Activated T-cell treated with anti-CD3 and anti-CD28 coated beads for 1 hour (primary cell): ENCODE data around the gene ASRGL1.

Source experiments
- DNase-seq: peaks from one replicate; pipeline ENCODE4 v3.0.0-alpha.2; 2020; ENCODE audit warnings: low read depth

The ASRGL1 gene

DNA sequence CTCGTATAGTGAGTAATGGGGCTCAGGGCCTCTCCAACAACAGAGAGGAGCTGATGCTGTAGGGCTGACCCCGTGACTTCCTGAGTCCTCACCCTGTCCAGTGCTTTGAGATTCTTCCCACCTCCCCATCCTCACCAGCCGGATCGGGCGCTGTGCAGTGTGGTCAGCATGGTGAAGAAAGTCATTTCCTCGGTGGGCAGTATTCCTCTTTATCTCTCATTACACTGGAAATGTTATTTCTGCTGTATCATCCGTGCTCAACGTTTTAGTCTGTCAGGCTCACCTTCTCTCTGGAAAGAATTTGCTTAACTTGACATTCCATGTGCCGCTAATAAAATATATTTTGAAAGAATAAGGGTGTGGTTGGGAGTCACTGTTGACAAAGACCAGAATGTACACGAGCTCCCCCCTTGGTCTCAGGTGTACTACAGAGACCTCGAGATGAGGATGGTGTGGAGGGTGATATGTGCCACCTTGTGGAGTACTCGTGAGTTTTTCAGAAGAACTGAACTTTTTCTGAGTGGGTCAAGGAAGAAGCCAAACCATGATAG, 55.9 kb downstream of the ASRGL1 start:
- no peak for DNase-seq

DNA sequence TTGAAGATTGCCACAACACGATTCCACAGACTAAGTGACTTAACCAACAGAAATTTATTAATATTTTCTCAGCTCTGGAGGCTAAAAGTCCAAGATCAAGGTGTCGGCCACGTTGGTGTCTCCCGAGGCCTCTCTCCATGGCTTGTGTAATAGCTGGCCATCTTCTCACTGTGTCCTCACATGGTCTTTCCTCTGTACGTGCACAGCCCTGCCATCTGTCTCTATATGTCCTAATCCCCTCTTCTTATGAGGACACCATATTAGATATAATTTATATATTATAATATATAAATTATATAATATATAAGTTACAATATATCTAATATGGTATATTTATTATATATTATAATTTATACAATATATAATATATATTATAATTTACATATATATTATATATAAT, 56.5 kb downstream of the ASRGL1 start:
- no peak for DNase-seq

DNA sequence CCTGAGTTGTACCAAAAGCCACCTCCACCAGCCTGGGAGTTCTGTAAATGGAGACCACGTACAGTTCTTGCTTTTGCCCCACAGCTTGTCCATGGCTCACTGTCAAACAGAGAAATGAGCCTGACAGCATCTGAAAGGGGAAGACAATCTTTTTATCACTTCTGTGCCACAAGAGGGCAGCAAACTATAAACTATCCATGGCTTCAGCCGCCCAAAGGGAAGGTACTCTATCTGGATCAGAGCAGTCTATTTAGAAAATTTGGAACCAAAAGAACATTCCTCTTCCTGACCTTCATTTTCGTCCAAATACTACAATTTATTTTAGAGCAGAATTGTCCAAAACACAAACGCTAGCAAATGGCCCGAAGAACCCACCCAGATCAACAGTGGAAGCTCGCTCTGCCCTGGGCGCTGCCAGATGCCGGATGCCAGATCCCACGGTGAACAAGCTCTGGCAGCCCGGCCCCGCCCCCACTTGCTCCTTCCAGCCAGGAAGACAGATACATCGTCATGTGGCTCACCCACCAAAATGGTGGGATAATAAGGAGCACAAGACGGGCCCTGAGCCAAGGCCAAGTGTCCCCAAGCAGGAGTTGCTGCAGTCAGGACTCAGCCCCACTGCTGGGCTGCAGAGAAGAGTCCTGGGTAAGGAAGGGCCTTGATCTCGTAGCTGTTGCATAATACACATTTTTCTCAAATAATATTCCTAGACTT, 57.7 kb downstream of the ASRGL1 start:
- peak; percentile 24 for DNase-seq

DNA sequence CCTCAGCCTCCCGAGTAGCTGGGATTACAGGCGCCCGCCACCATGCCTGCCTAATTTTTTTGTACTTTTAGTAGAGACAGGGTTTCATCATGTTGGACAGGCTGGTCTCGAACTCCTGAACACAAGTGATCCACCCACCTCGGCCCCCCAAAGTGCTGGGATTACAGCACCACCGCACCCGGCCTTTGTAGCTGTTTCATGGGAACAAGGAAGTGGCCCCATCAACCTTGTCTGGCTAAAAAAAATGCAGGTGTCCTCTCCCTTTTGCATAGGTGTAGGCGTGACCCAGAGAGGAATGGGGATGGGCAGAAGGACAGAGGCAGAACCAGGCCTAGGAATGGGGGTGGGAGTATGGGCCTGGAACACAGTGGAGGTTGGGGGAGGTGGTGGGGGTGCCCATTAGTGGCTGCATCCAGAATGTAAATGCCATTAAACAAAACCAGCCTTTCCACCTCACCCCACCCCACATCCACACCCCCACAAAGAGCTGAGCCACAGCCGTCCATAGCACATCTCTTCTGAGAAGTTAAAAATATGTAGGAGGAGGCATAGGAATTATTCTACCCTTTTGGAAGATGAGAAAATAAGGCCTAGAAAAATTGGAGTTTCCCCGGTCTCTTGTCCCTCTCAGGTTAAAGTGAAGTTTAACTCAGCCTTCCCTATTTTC, 58.8 kb downstream of the ASRGL1 start:
- no peak for DNase-seq

DNA sequence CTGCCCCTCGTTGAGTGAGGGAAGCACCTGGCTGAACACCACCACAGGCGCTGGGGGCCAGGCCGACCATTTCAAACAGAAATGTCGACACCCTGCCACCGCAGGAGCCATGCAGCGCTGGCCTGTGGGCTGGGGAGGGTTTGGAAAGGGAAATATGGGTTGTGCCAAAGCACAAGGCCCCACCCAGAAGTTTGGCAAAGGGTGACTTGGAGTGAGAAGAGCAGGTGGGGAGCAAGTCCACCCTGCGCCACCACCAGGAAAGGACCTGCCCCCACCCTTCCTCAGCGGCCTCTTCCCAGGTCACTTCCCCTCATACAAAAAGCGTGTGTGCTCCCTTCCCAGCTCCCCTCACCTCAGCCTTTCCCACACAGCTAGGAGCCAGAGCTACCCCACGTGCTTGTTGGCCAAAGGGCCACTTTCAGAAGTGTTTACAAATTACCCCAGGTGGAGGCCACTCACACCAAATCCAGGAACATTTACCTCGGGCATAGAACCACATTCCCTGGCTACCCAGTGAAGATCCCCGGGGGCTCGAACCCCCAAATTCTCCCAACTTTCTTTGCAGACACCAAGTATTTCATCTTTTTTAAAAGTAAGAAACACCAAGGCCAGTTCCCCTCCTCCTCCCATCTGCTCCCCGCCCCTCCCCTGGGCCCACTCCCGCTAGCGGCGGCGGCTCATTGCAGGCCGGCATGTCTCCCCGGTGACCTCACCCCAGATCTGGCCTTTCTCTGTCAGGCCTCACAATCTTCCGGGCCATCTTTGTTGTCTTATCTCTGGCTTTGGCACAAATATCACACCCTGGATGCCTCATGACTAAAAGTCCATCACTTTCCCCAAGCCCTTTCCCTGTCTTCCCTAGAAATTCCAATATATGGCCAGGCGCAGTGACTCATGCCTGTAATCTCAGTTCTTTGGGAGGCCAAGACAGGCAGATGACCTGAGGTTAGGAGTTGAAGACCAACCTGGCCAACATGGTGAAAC, 61.1 kb downstream of the ASRGL1 start:
- DNase-seq, result no peak

DNA sequence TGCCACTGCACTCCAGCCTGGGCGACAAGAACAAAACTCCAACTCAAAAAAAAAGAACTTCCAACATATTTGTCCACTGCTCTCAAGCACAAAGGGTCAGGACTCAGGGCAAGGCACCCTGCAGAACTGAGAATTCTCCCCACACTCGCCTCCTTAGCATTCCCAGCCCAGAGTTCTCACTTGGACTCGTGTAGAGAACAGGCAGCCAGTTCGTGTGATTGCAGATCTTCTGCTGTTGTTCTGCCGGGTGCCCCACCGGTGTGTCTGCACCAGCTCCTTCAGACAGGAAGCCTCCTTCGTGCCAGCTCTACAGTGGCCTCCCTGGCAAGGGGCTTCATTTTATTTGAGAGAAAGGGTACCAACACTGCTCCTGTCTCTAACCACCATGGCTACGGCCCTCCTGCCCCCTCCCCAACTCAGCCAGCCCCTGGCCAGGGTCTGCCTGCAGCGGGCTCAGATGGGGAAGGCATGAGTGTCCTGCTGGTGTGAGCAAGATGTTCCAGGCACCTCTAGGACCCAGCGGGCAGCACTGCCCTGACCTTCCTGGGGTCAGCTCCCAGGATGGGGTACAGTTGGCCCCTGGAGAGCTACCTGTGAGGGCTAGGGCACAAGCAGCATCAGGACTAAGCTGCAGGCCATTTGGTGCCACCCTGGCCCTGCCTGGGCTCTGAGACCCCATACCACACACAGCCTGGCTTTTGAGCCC, 62.1 kb downstream of the ASRGL1 start:
- DNase-seq, result no peak

DNA sequence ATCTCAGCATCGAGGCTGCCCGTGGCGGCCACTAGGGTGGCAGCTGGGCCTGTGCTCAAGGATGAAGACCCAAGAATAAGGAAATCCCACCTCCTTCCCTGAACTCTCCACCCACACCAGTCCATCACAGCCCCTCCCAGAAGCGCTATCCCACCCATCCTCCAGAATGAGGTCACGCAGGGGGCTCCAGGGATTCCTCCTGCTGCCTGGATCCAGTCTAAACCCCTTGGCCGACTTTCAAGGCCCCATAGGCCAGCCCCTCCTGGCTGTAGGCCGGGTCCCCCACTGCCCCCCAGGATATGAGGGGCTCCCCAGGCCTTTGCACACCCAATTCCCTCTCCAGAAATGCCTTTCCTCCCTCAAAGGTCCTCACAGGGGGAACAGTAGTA, 62.6 kb downstream of the ASRGL1 start:
- no peak for DNase-seq

DNA sequence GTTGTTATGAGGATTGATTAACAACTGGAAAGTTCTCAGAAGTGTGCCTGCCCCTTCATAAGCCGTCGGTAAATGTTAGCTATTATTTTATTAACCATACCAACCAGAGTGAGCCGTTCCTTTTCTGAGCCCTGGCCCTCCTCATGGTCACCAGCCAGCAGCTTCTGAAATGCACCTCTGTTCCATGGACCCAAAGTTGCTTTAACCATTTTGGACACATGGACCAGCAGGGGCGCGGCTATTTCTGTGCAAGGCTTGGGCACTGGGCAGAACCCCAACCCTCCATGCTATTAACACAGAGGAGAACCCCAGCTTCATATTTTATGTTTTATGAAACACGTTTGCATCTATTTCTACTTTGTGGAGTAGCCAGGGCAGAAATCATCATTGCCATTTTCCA, 63.0 kb downstream of the ASRGL1 start:
- DNase-seq, result no peak

DNA sequence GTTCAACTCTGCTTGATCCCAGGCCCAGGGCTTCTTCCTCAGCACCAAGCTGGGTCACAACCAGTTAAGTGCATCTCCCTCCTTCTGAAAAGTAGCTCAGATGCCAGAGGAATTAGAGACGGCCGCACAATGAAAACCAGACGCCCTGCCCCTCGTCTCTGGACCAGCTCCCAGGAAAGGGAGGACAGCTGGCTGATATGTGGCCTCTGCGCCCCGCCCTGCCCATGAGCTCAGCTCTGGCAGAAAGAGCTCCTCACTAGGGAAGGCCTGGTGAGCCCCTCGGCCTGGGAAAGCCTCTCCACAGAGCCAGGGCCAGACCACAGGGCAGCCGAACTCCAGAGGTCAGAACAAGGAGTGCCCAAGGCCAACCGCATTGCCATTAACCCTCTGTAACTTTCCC, 63.5 kb downstream of the ASRGL1 start:
- no peak for DNase-seq

DNA sequence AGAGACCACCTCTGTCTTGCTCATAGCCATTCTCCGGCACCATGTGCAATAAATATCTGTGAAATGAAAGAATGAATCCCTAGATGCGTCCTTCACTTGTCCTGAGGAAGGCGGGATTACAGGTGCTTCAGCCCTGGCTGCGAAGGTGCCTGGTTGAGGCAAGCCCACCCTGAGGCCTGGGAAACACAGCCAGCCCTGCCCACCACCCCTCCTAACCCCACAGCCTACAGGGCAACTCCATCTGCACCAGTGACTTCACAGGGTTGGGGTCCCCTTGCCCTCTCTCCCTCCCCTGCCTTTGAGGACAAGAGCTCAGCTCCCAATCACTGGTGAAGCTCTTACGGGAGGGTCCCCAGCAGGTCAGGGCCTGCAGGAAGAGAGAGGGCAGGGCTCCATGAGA, 64.1 kb downstream of the ASRGL1 start:
- no peak for DNase-seq

DNA sequence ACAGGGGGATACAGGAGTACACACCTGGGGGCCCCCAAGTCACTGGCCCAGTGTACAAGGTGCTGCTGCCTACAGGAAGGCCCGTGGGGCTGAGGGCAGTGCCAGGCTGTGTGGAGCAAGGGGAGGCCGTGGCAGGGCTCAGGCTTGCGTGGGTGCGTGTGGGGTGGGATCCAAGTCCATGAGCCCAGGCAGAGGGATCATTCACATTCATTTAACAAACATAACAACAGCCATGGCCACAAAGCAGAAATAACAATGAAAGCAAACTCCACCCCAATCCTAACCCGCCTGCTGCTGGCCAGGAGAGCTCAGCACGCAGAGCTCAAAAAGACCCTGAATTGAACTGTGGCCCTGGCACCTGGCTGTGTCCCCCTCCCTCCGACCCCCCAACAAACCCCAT, 64.6 kb downstream of the ASRGL1 start:
- no peak for DNase-seq

DNA sequence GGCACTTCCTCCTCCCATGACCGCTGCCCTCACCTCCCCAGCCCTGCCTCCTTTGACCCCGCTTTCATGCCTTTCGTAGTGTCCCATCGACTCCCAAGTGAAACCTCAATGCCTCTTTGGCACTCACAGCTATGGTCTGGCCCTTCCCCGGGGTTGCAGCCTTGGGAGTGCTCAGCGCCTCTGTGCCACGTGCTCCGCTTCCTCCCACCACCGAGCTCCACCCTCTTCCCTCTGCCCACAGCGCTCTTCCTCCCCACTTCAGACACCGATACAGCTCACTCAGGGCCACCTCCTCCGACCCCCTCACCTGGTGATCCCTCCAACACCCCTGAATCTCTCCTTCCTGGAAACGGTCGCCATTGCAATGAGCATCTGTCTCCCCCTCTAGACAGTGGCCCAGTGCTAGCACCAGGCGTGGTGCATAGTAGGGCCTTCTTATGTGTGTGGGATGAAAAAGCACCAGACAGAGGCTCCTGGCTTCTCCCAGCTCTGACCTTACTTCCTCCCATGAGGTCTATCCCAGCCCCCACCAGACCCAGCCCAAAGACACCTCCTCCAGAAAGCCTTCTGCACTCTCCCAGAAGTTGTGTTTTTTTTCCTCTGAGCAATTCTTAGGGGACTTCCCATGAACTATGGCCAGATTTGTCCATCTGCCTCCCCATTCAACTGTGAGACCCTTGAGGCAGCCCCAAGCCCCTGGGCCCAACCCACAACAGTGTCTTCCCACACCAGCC, 65.1 kb downstream of the ASRGL1 start:
- peak; percentile 45 for DNase-seq

DNA sequence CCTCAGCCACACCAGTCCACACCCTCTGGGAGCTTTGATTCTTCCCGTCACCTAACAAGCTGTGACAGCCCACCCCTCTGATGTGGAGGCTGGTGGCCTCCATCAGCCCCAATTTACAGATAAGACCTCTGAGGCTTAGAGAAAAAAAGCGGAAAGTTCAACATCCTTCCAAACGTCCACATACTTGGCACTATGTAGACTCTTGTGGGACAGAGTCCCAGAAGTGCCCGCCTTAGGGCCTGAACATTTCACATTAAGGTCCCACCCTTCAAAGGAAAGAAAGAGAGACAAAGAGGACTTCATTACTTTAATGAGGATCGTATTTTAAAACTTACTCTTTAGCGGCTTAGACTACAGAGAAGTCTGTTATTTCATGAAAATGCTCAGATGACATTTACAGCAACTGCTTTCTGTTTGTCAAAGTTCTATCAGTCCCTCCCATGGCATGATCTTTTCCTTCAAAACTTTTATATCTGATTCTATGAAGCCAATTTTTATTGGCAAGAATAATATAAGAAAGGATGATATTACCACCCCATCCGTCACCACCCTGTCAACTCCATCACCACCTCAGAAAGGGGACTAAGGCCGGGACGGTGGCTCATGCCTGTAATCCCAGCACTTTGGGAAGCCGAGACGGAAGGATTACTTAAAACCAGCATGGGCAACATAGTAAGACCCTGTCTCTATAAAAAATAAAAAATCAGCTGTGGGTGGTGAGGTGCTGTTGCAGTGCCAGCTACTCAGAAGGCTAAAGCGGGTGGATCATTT, 65.9 kb downstream of the ASRGL1 start:
- DNase-seq, result no peak

DNA sequence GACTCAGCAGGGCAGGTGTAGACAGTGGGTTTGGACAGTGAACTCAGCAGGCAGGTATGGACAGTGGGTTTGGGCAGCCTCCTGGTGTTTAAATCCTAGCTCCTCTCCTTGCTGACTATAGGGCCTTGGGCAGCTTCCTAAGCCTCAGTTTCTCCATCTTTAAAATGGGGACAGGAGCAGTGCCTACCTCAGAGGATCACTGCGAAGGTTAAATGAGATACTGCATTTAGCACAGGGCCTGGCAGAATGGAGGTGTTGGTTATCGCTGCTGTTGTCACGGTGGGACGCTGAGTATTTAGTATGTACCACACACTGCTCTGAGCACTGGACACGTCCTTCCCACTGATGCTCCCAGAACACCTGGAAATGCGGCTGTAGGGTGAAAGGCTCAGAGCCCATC, 67.2 kb downstream of the ASRGL1 start:
- DNase-seq, result no peak

DNA sequence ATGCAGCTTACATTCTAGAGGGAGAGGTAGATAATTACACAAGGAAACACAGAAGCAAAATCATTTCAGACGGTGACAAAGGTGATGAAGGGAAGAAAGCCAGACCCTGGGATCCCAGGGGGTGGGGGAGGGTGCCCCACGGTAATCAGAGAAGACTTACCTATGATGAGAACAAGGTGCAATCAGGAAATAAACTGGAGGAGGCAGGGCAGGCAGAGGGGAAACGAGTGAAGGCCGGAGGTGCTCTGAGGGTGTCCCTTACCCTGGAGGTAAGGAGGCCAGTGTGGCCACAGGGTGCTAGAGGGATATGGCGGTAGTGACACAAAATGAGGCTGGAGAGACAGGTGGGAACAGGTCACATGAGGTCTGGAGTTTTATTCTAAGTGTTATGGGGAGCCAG, 67.7 kb downstream of the ASRGL1 start:
- no peak for DNase-seq

DNA sequence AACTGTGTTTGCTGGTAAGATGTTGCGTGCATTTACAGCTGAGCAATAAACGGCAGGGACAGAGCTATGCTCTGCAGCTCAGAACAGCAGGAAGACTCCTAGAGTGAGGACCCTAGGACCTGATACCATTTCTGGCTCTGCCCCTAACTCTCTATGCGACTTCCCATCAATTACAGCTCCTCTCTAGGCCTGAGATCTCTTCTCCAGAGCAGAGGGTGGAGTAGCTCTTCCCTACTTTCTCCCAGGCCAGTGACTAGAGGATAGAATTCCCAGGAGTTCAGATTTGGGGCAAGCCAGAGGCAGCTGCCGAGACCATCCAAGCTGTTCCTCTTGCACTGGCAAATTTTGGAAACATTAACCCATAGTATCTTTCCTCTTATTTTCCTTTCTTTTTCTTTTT, 68.8 kb downstream of the ASRGL1 start:
- no peak for DNase-seq

DNA sequence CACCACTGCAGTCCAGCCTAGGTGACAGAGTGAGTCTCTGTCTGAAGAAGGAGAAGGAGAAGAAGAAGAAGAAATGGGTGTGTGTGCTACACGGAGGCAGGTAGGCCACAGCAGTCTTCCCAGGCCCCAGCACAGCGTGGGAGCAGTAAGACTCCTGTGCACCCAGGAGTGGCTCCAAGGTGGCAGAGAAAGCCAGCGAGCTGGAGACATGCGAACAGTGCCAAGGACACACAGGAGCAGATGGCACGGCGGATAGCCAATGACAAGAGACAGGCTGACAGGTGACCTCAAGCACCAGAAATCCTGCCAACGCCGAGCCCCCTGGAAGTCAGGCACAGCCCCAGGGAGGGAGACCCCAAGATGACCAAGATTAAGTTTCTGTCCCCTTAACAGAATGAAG, 72.6 kb downstream of the ASRGL1 start:
- no peak for DNase-seq

DNA sequence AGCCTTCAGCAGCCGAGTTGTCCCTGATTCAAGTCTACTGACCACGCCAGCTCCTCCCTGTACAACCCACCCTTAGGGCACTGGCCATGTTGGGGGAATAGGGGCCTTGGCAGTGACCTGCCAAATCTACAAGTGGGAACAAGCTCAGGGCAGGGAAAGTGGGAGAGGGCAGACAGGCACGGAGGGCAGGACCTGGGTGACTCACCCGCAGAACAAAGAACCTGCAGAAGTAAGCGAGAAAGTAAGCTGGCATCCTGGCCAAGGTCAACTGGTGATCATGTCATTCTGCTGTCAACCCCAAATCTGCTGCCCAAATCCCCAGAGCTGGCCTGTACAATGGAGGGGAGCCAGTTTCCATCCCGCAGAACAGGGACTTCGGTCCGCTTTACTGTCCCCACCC, 73.7 kb downstream of the ASRGL1 start:
- no peak for DNase-seq

DNA sequence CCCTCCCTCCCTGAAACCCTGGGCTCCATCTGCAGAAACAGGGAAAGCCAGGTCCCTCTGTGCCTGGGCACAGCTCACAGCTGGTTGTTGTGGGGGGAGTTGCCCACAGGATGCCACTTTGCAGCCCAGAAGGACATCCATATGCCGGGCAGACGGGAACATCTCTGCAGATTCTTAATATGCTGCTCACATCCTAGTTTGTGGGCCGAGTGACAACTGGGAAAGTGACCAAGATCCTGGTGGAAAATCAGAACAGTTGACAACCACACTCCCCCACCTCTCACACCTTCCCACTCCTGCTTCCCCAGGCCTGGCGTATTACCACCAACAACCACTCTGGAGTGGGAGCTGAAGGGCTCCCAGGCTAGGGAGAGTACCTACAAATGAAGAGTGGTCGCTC, 74.3 kb downstream of the ASRGL1 start:
- no peak for DNase-seq

DNA sequence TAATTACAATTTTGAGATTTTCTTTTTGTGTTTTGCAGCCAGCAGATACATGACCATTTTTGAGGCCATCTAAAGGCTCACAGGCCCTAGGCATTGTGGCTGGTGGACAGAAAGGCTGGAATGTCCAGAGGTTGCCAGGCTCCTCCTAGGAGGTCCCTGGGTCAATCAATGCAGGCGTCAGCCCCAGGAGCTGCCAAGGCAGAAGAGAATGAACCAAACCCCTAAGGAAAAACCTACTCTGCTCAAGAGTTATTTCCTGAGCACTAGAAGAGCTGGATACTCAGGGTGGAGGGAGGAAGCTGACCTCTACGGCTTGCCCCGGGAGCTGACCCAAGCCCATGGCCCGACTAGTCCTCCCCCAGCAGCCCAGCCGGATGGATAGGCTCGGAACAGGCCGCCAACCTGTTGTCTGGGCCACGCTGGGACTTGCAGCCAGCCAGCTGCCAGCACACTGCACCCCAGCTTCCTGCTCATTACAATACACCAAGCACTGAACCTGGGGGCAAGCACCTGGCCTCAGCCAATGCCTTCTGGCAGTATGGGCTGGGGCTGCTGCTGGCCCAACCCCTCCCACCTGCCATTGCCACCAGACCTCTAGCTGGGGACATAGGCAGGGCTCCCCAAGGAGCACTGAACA, 75.9 kb downstream of the ASRGL1 start:
- DNase-seq, result no peak
